GM23338 (cell line): ENCODE measurements around the gene ZNF787. TPM values are rescaled to one million over a fixed set of nuclear protein-coding genes. Genes with fewer than 3 reads are reported as not detected.
A peak's percentile ranks its signal among the peaks of the same experiment; 100 is the strongest.

ENCODE experiments used
- ATAC-seq: fragments of 200-7000 bp; cut with Tn5 transposase; 3 replicates; pipeline ENCODE4 v1.9.1; 2020
- DNase-seq: peaks from one replicate; pipeline ENCODE4 v3.0.0-alpha.2; 2015; ENCODE audit warnings: low spot score
- H2AFZ ChIP-seq: fragments of 200-600 bp; sonication (generic); 2 replicates; pipeline ENCODE4 v1.8.0; 2016; ENCODE audit warnings: antibody characterized with exemption, mild to moderate bottlenecking, moderate library complexity
- H3F3A ChIP-seq: fragments of 200-600 bp; sonication (generic); replicated peaks from 2 replicates; pipeline ENCODE4 v1.8.0; 2017; ENCODE audit warnings: antibody characterized with exemption, mixed run types, low read depth
- H3K27ac ChIP-seq: fragments of 200-600 bp; sonication (generic); 2 replicates; pipeline ENCODE4 v1.6.1; 2016; ENCODE audit warnings: low read depth
- H3K27me3 ChIP-seq: fragments of 200-600 bp; sonication (generic); 2 replicates; pipeline ENCODE4 v1.8.0; 2016; ENCODE audit warnings: mild to moderate bottlenecking, mixed run types, moderate library complexity; ENCODE audit not compliant: insufficient read depth
- H3K36me3 ChIP-seq: fragments of 200-600 bp; sonication (generic); 2 replicates; pipeline ENCODE4 v1.8.0; 2016; ENCODE audit warnings: mild to moderate bottlenecking; ENCODE audit not compliant: insufficient read depth
- H3K4me1 ChIP-seq: fragments of 200-600 bp; sonication (generic); 2 replicates; pipeline ENCODE4 v1.8.0; 2016; ENCODE audit warnings: mild to moderate bottlenecking, moderate library complexity; ENCODE audit not compliant: insufficient read depth
- H3K4me2 ChIP-seq: fragments of 200-600 bp; sonication (generic); 2 replicates; pipeline ENCODE4 v1.7.1; 2017; ENCODE audit warnings: mixed run types
- H3K4me3 ChIP-seq: fragments of 200-600 bp; sonication (generic); 2 replicates; pipeline ENCODE4 v1.6.1; 2016; ENCODE audit warnings: mixed run types
- H3K79me2 ChIP-seq: fragments of 200-600 bp; sonication (generic); replicated peaks from 2 replicates; pipeline ENCODE4 v1.8.0; 2017; ENCODE audit warnings: mild to moderate bottlenecking; ENCODE audit not compliant: insufficient read depth
- H3K9me2 ChIP-seq: fragments of 200-600 bp; sonication (generic); 2 replicates; pipeline ENCODE4 v1.8.0; 2017; ENCODE audit not compliant: insufficient read depth
- H4K20me1 ChIP-seq: fragments of 200-600 bp; sonication (generic); replicated peaks from 2 replicates; pipeline ENCODE4 v1.8.0; 2017; ENCODE audit warnings: mild to moderate bottlenecking; ENCODE audit not compliant: insufficient read depth
- H3K27ac Mint-ChIP-seq: 2 replicates; pipeline ENCODE4 v1.8.0; 2020; ENCODE audit warnings: inconsistent platforms, mild to moderate bottlenecking, moderate library complexity, mixed read lengths
- H3K27me3 Mint-ChIP-seq: 3 replicates; pipeline ENCODE4 v1.8.0; 2022; ENCODE audit warnings: low read depth, mild to moderate bottlenecking, moderate library complexity, mixed read lengths, inconsistent platforms; ENCODE audit not compliant: insufficient read depth, poor library complexity
- H3K36me3 Mint-ChIP-seq: 3 replicates; pipeline ENCODE4 v1.8.0; 2021; ENCODE audit warnings: low read depth, mild to moderate bottlenecking, inconsistent platforms, moderate library complexity, mixed read lengths
- H3K4me1 Mint-ChIP-seq: 3 replicates; pipeline ENCODE4 v1.8.0; 2020; ENCODE audit warnings: mild to moderate bottlenecking, inconsistent platforms, mixed read lengths
- H3K4me3 Mint-ChIP-seq: 3 replicates; pipeline ENCODE4 v1.8.0; 2021; ENCODE audit warnings: moderate library complexity, mild to moderate bottlenecking, inconsistent platforms, mixed read lengths
- H3K9me3 Mint-ChIP-seq: 3 replicates; pipeline ENCODE4 v1.8.0; 2020; ENCODE audit warnings: moderate library complexity, mild to moderate bottlenecking, inconsistent platforms, mixed read lengths
- CREB1 ChIP-seq: fragments of 250-450 bp; sonication (Bioruptor Pico); IDR thresholded peaks from 2 replicates; pipeline ENCODE4 v1.5.0; 2020; ENCODE audit warnings: low read depth, mild to moderate bottlenecking, moderate library complexity
- EZH2 ChIP-seq: fragments of 200-600 bp; sonication (generic); IDR thresholded peaks from one replicate; pipeline ENCODE4 v1.8.0; 2017; ENCODE audit warnings: antibody characterized with exemption, mild to moderate bottlenecking, low read depth; ENCODE audit not compliant: unreplicated experiment
- JUNB ChIP-seq: IDR thresholded peaks from one replicate; pipeline ENCODE4 v1.6.1; 2016; ENCODE audit warnings: antibody characterized with exemption; ENCODE audit not compliant: unreplicated experiment
- POLR2AphosphoS5 ChIP-seq: IDR thresholded peaks from 2 replicates; pipeline ENCODE4 v1.6.1; 2016; ENCODE audit warnings: antibody characterized with exemption, low read depth
- STAT1 ChIP-seq: IDR thresholded peaks from one replicate; pipeline ENCODE4 v1.6.1; 2016; ENCODE audit warnings: antibody characterized with exemption; ENCODE audit not compliant: unreplicated experiment
- ZNF331 ChIP-seq: fragments of 250-450 bp; sonication (Bioruptor Pico); IDR thresholded peaks from 2 replicates; pipeline ENCODE4 v1.5.0; 2020; ENCODE audit warnings: low read depth, mild to moderate bottlenecking, moderate library complexity
- long read RNA-seq: library from polyadenylated mRNA; unstranded; transcript quantifications from one replicate; pipeline ENCODE4 v2.0.0, GENCODE V29; 2020; ENCODE audit not compliant: unreplicated experiment
- polyA plus RNA-seq: library from polyadenylated mRNA; unstranded; fragments of >200 nt; fragmentation: Nextera tagmentation; extraction: Ambion mirVana; gene quantifications from 2 replicates; pipeline ENCODE4 v1.2.1, GENCODE V29; 2016
- total RNA-seq: library from RNA; depleted of rRNA; stranded (reverse); fragments of >200 nt; shearing (Covaris generic); gene quantifications from 2 replicates; pipeline ENCODE4 v1.2.3, GENCODE V29; 2014; rRNA removed
- TF ChIP-seq, protein P1 (sequence below): IDR thresholded peaks from 2 replicates; pipeline ENCODE4 v1.6.1; 2016; ENCODE audit warnings: antibody characterized with exemption
- TF ChIP-seq, protein P2 (sequence below), 2 experiments: fragments of 200-600 bp in 1 of 2; sonication (generic) in 1 of 2; conservative IDR thresholded peaks; 2 replicates each; pipeline versions ENCODE4 v1.5.1 to v1.6.1; 2016 to 2017; ENCODE audit warnings: antibody characterized with exemption in 2 of 2, low read depth in 2 of 2, mild to moderate bottlenecking in 2 of 2, moderate library complexity in 1 of 2
- TF ChIP-seq, protein P3 (sequence below): IDR thresholded peaks from one replicate; pipeline ENCODE4 v1.6.1; 2018; ENCODE audit warnings: antibody characterized with exemption; ENCODE audit not compliant: unreplicated experiment

ZNF787 gene
- total RNA-seq (35.3 and 44.6 TPM in 2 replicates), polyA plus RNA-seq (12.5 and 15.9 TPM in 2 replicates)
- long read RNA-seq, result 0 reads

DNA sequence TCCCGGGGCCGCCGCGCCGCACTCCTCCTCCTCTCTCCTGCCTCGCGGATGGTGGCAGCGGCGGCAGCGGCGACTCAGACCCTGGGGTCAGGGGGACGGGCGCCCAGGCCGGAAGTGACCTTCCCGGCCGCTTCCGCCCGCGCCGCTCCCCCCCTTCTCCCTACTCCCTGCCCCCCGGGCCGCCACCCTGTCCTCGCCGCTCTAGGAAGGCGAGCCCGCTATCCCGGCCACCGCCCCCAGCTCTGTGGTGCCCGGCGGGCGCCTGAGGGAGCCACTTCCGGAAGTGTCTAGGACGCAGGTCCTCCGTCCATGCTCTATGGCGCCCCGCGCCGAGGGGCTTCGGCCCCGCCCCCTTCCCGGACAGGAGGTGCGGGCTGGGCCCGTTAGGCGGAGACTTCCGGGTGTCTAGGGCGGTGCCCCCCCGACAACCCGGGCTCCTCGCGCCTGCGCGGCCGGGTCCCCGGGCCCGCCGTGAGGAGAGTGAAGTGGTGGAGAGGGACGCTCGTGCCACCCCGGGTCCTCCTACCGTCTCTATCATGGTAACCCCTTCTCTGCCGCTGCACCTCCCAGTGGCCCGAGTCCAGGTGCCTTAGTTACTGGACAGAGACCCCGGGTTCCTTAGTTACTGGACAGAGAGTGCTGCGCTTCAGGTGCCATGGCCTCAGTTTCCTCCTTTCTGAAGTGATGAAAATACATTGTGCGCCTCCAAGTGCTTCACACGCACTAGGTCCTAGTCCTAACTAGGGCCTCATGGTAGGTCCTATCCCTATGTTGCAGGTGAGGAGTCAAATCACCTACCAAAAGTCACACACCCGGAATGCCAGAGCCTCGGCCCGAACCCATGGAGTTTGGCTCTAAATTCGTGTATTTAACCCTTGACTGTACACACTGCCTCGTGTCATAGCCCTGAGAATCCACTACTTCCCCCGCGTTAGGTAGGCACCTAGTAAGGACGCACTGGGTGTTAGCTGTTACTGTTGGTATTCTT, at the start of gene ZNF787:
Gene ZNF787 (minus strand): TSS at position 116 of the 988 bp plus-strand sequence. CDS start 18,078 bp downstream, outside the sequence.
- ATAC-seq (peak; percentile 89), DNase-seq (peak; percentile 98)
- H3K4me3 ChIP-seq, result peak within 1 kb of the TSS; percentile 93
- H3K27me3 Mint-ChIP-seq, result peaks cover 6% of the 10 kb centered on the region
- TF ChIP-seq, protein P1, sequence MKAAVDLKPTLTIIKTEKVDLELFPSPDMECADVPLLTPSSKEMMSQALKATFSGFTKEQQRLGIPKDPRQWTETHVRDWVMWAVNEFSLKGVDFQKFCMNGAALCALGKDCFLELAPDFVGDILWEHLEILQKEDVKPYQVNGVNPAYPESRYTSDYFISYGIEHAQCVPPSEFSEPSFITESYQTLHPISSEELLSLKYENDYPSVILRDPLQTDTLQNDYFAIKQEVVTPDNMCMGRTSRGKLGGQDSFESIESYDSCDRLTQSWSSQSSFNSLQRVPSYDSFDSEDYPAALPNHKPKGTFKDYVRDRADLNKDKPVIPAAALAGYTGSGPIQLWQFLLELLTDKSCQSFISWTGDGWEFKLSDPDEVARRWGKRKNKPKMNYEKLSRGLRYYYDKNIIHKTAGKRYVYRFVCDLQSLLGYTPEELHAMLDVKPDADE, result peak; percentile 73
- TF ChIP-seq POLR2AphosphoS5 (peak; percentile 43), CREB1 (CRISPR knock-in tag) (peak; percentile 70)
- TF ChIP-seq, protein P2, sequence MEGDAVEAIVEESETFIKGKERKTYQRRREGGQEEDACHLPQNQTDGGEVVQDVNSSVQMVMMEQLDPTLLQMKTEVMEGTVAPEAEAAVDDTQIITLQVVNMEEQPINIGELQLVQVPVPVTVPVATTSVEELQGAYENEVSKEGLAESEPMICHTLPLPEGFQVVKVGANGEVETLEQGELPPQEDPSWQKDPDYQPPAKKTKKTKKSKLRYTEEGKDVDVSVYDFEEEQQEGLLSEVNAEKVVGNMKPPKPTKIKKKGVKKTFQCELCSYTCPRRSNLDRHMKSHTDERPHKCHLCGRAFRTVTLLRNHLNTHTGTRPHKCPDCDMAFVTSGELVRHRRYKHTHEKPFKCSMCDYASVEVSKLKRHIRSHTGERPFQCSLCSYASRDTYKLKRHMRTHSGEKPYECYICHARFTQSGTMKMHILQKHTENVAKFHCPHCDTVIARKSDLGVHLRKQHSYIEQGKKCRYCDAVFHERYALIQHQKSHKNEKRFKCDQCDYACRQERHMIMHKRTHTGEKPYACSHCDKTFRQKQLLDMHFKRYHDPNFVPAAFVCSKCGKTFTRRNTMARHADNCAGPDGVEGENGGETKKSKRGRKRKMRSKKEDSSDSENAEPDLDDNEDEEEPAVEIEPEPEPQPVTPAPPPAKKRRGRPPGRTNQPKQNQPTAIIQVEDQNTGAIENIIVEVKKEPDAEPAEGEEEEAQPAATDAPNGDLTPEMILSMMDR (conservative IDR thresholded peaks at IDR 0.05; ENCODE audit: low read depth in 2 of 2), result no peak
- peak within 1 kb of the TSS; percentile 94 for H2AFZ ChIP-seq
- H3K4me2 ChIP-seq, result peak within 1 kb of the TSS; percentile 97
- peak within 1 kb of the TSS; percentile 88 for H3K4me3 Mint-ChIP-seq
- H3K4me1 Mint-ChIP-seq, result peaks cover 29% of the 10 kb centered on the region
- H3K27me3 ChIP-seq, result no peaks in the 10 kb centered on the region
- H3K9me2 ChIP-seq, result no peaks in the 10 kb centered on the region
- no peaks in the 10 kb centered on the region; the same call in 2 of the 3 replicates for H3K9me3 Mint-ChIP-seq
- peak within 1 kb of the TSS; percentile 92 for H3K27ac Mint-ChIP-seq
- peak within 1 kb of the TSS; percentile 88 for H3K27ac ChIP-seq
- peaks cover 39% of the 10 kb centered on the region for H3K79me2 ChIP-seq
- H3K4me1 ChIP-seq, result peaks cover 15% of the 10 kb centered on the region
- H3K36me3 Mint-ChIP-seq, result peaks cover 15% of the 10 kb centered on the region
- H3K36me3 ChIP-seq, result no peaks in the 10 kb centered on the region; the same call in 1 of the 2 replicates
- no peaks in the 10 kb centered on the region; the same call in 1 of the 2 replicates for H3F3A ChIP-seq
- peaks cover 9% of the 10 kb centered on the region; the same call in 1 of the 2 replicates for H4K20me1 ChIP-seq

DNA sequence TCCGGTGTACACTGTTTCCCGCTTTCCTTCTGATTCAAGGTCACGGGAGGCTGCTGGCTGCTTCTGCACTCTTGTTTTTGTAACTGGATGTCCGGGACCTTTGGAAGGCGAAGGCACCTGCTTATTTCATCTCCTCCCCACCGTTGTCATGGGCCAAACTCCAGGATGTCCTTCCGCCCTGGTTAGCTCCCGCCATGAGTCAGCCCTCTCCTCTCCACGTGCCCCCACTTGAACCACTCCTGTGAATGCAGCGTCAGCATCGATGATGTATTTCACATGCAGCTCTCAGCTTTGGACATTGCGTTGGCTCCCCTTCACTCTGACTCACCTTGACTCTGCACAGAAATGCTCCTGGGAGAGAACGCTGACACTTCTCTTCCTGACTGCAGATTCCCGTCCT, 49.2 kb upstream of the ZNF787 start:
- no peaks in the 10 kb centered on the region; the same call in 2 of the 3 replicates for H3K9me3 Mint-ChIP-seq
- Histone ChIP-seq H3K36me3 (no peaks in the 10 kb centered on the region), H3F3A (no peaks in the 10 kb centered on the region), H3K27me3 (no peaks in the 10 kb centered on the region), H3K27ac (no peak overlapping the region), H3K4me1 (no peaks in the 10 kb centered on the region), H3K9me2 (no peaks in the 10 kb centered on the region), H3K79me2 (no peaks in the 10 kb centered on the region), H2AFZ (no peak overlapping the region), H3K4me3 (no peak overlapping the region), H4K20me1 (no peaks in the 10 kb centered on the region), H3K4me2 (no peak overlapping the region)
- H3K27ac Mint-ChIP-seq, result peak overlapping the region; percentile 46; the same call in 1 of the 2 replicates
- peaks cover 3% of the 10 kb centered on the region for H3K4me1 Mint-ChIP-seq
- no peak for DNase-seq
- no peak for ATAC-seq
- H3K36me3 Mint-ChIP-seq, result no peaks in the 10 kb centered on the region; the same call in 2 of the 3 replicates
- H3K4me3 Mint-ChIP-seq, result no peak overlapping the region
- peaks cover 12% of the 10 kb centered on the region for H3K27me3 Mint-ChIP-seq
- TF ChIP-seq STAT1 (no peak), ZNF331 (no peak), JUNB (no peak), EZH2 (no peak)
- TF ChIP-seq, protein P3, sequence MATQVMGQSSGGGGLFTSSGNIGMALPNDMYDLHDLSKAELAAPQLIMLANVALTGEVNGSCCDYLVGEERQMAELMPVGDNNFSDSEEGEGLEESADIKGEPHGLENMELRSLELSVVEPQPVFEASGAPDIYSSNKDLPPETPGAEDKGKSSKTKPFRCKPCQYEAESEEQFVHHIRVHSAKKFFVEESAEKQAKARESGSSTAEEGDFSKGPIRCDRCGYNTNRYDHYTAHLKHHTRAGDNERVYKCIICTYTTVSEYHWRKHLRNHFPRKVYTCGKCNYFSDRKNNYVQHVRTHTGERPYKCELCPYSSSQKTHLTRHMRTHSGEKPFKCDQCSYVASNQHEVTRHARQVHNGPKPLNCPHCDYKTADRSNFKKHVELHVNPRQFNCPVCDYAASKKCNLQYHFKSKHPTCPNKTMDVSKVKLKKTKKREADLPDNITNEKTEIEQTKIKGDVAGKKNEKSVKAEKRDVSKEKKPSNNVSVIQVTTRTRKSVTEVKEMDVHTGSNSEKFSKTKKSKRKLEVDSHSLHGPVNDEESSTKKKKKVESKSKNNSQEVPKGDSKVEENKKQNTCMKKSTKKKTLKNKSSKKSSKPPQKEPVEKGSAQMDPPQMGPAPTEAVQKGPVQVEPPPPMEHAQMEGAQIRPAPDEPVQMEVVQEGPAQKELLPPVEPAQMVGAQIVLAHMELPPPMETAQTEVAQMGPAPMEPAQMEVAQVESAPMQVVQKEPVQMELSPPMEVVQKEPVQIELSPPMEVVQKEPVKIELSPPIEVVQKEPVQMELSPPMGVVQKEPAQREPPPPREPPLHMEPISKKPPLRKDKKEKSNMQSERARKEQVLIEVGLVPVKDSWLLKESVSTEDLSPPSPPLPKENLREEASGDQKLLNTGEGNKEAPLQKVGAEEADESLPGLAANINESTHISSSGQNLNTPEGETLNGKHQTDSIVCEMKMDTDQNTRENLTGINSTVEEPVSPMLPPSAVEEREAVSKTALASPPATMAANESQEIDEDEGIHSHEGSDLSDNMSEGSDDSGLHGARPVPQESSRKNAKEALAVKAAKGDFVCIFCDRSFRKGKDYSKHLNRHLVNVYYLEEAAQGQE, result no peak
- TF ChIP-seq, protein P1, result no peak
